ENCODE data around the gene EPM2A.
"Not testable (repeated sequence)": the region's sequence is repeated elsewhere in the genome, so short reads cannot be mapped to it uniquely, and the experiment has no call there.

EPM2A gene

GRCh38 chr6:145735356-145736165, at the start of gene EPM2A:
TSS of gene EPM2A (minus strand) at chr6:145735520. CDS start at chr6:145735498, 22 bp downstream.
- peak; percentile 75 for DNase-seq

GRCh38 chr6:145784683-145785082, 49.4 kb upstream of the EPM2A start:
- no peak for DNase-seq

GRCh38 chr6:145783796-145784195, 48.5 kb upstream of the EPM2A start:
- DNase-seq = no peak

GRCh38 chr6:145772846-145773245, 37.5 kb upstream of the EPM2A start:
- no peak for DNase-seq

- no peak for DNase-seq
Measured at GRCh38 chr6:145765449-145765848, 30.1 kb upstream of the EPM2A start.

GRCh38 chr6:145763742-145764141, 28.4 kb upstream of the EPM2A start:
- DNase-seq = no peak

GRCh38 chr6:145761584-145761983, 26.3 kb upstream of the EPM2A start:
- DNase-seq = no peak

GRCh38 chr6:145758113-145758512, 22.8 kb upstream of the EPM2A start:
- DNase-seq = no peak

- DNase-seq = peak; percentile 43
Measured at GRCh38 chr6:145756170-145756662, 20.9 kb upstream of the EPM2A start.

GRCh38 chr6:145755682-145756081, 20.4 kb upstream of the EPM2A start:
- no peak for DNase-seq

- no peak for DNase-seq
Measured at GRCh38 chr6:145752638-145753037, 17.3 kb upstream of the EPM2A start.

- DNase-seq = peak; percentile 33
Measured at GRCh38 chr6:145749632-145750031, 14.3 kb upstream of the EPM2A start.

GRCh38 chr6:145745861-145746260, 10.5 kb upstream of the EPM2A start:
- DNase-seq = no peak

GRCh38 chr6:145744619-145745018, 9.3 kb upstream of the EPM2A start:
- DNase-seq = no peak

GRCh38 chr6:145743332-145743731, 8.0 kb upstream of the EPM2A start:
- DNase-seq = no peak

GRCh38 chr6:145742472-145742871, 7.2 kb upstream of the EPM2A start:
- DNase-seq = not testable (repeated sequence)

- not testable (repeated sequence) for DNase-seq
Measured at GRCh38 chr6:145739685-145740084, 4.4 kb upstream of the EPM2A start.

- no peak for DNase-seq
Measured at GRCh38 chr6:145738265-145738664, 2.9 kb upstream of the EPM2A start.

GRCh38 chr6:145736661-145737144, 1.4 kb upstream of the EPM2A start:
- DNase-seq = no peak

- DNase-seq = peak; percentile 45
Measured at GRCh38 chr6:145734486-145735355, 599 bp downstream of the EPM2A start.

- DNase-seq = no peak
Measured at GRCh38 chr6:145733810-145734209, 1.5 kb downstream of the EPM2A start.

GRCh38 chr6:145733207-145733606, 2.1 kb downstream of the EPM2A start:
- DNase-seq = no peak

GRCh38 chr6:145731447-145731846, 3.9 kb downstream of the EPM2A start:
- no peak for DNase-seq

- no peak for DNase-seq
Measured at GRCh38 chr6:145729887-145730286, 5.4 kb downstream of the EPM2A start.

Measured in amniotic stem cell (primary cell).